Measurements from ENCODE around the gene PARD6G.

GRCh38 chr18:80126797-80127196, 120.5 kb downstream of the PARD6G start:
- TF ChIP-seq CTCF (IDR thresholded peaks at IDR 0.05) (no peak), POLR2AphosphoS5 (IDR thresholded peaks at IDR 0.05) (no peak)
